Spleen (tissue), 7 donors: ENCODE measurements around the gene SRRM2.

Experiments used
- CTCF ChIP-seq, 11 experiments: fragments of 200-600 bp in 7 of 11; fragments of 450-650 bp in 4 of 11; sonication (generic) in 4 of 11; IDR thresholded peaks in 8 of 11; conservative IDR thresholded peaks in 3 of 11; 1 replicate in 7 of 11; 2 replicates in 4 of 11; pipeline versions ENCODE4 v1.4.0 to v1.8.0; 2016 to 2021; ENCODE audit warnings: antibody characterized with exemption in 11 of 11, inconsistent platforms in 4 of 11, mild to moderate bottlenecking in 1 of 11
- POLR2A ChIP-seq, 3 donors: fragments of 450-650 bp; IDR thresholded peaks; one replicate each; pipeline ENCODE4 v1.5.1; 2017; ENCODE audit warnings: antibody characterized with exemption in 3 of 3, mild to moderate bottlenecking in 1 of 3
- POLR2AphosphoS5 ChIP-seq, 3 donors: sonication (generic); formaldehyde crosslinking; IDR thresholded peaks; one replicate each; pipeline ENCODE4 v1.5.1; 2017; ENCODE audit warnings: antibody characterized with exemption in 3 of 3
- donor health status: DM: no; HTN: no; CAD: no; lungs with moderate emphysema.
- donor health status: DM: no; HTN: no; CAD: no.
- donor health status: DM: no; HTN: no; CAD: no.

- no peak for TF ChIP-seq CTCF (IDR thresholded peaks at IDR 0.05 in 8 of 11, conservative IDR thresholded peaks at IDR 0.05 in 3 of 11)
- no peak for TF ChIP-seq POLR2AphosphoS5 (IDR thresholded peaks at IDR 0.05)
- no peak for TF ChIP-seq POLR2A (IDR thresholded peaks at IDR 0.05)
Measured at GRCh38 chr16:2761472-2761871, 9.0 kb downstream of the SRRM2 start.
